GM12801 (cell line): Measurements from ENCODE around the gene POU3F2.

Experiments used
- CTCF ChIP-seq: IDR thresholded peaks from one replicate; pipeline ENCODE4 v1.5.1; 2011; ENCODE audit warnings: control low read depth; ENCODE audit not compliant: insufficient read length; ENCODE audit errors: extremely low read depth

POU3F2 gene

GRCh38 chr6:98824902-98825599, 9.3 kb upstream of the POU3F2 start:
- TF ChIP-seq CTCF: no peak

GRCh38 chr6:98825600-98826230, 8.7 kb upstream of the POU3F2 start:
- TF ChIP-seq CTCF: no peak

- TF ChIP-seq CTCF: no peak
Observed at GRCh38 chr6:98827295-98828159, 6.8 kb upstream of the POU3F2 start.

GRCh38 chr6:98828211-98828788, 6.1 kb upstream of the POU3F2 start:
- TF ChIP-seq CTCF: no peak

GRCh38 chr6:98828941-98829411, 5.4 kb upstream of the POU3F2 start:
- no peak for TF ChIP-seq CTCF

- TF ChIP-seq CTCF: no peak
Observed at GRCh38 chr6:98830146-98830545, 4.2 kb upstream of the POU3F2 start.
